ENCODE measurements around the gene OTUB1. TPM values are rescaled to one million over a fixed set of nuclear protein-coding genes. Genes with fewer than 3 reads are reported as not detected.
A peak's percentile ranks its signal among the peaks of the same experiment; 100 is the strongest.

Gene OTUB1
- total and polyA plus RNA-seq, 9 of the 15 experiments (the other 6 are each of a cell fraction or from before 2014, with no cell fraction given): 29.5 to 134 (median 66.1) TPM

GRCh38 chr11:64007629-64008282, 21.5 kb downstream of the OTUB1 start (continued):
- TF ChIP-seq ZNF609 (CRISPR knock-in tag; IDR thresholded peaks at IDR 0.05; ENCODE audit: borderline replicate concordance) (no peak), ZBTB9 (CRISPR knock-in tag; IDR thresholded peaks at IDR 0.05) (peak; percentile 100), ZNF561 (CRISPR knock-in tag; conservative IDR thresholded peaks at IDR 0.05) (no peak), CEBPB (tag; IDR thresholded peaks at IDR 0.05) (no peak), KHSRP (IDR thresholded peaks at IDR 0.05) (no peak), RBFOX2 (IDR thresholded peaks at IDR 0.05; ENCODE audit: low read depth, low read length) (peak; percentile 54; the same call in 1 of the 2 replicates), DDX20 (tag; IDR thresholded peaks at IDR 0.05; ENCODE audit: low read depth) (no peak), NCOA6 (IDR thresholded peaks at IDR 0.05) (no peak), POLR3G (IDR thresholded peaks at IDR 0.05; ENCODE audit: extremely low read depth, insufficient read length, insufficient replicate concordance) (no peak), MNT (conservative IDR thresholded peaks at IDR 0.05) (peak in 1 of 2 experiments; percentile 77; a peak in 2 of 4 replicates), TFAM (CRISPR knock-in tag; conservative IDR thresholded peaks at IDR 0.05) (no peak), ARID1B (IDR thresholded peaks at IDR 0.05) (peak; percentile 96), CREB1 (IDR thresholded peaks at IDR 0.05) (peak; percentile 74), CREB1 (CRISPR knock-in tag; IDR thresholded peaks at IDR 0.05) (peak; percentile 63; the same call in 1 of the 2 replicates), CREM (IDR thresholded peaks at IDR 0.05; ENCODE audit: low read depth) (peak; percentile 83), LCOR (CRISPR knock-in tag; IDR thresholded peaks at IDR 0.05) (peak; percentile 77; the same call in 1 of the 2 replicates), ATF2 (CRISPR knock-in tag; IDR thresholded peaks at IDR 0.05) (no peak), ATF4 (CRISPR knock-in tag; IDR thresholded peaks at IDR 0.05) (no peak)

All from K562 (cell line).